Stimulated activated CD8-positive, alpha-beta memory T cell treated with anti-CD3 and anti-CD28 coated beads, Interleukin-12 subunit alpha, Interleukin-12 subunit beta, amount 100 ng/mL, for 24 hours (primary cell): ENCODE measurements around the gene AATK.

Source experiments
- DNase-seq: peaks from one replicate; pipeline ENCODE4 v3.0.0-alpha.2; 2020; ENCODE audit errors: extremely low read depth

AATK gene

GRCh38 chr17:81144423-81144781, 21.6 kb downstream of the AATK start:
- no peak for DNase-seq

GRCh38 chr17:81143717-81144422, 22.2 kb downstream of the AATK start:
- DNase-seq = no peak

DNA sequence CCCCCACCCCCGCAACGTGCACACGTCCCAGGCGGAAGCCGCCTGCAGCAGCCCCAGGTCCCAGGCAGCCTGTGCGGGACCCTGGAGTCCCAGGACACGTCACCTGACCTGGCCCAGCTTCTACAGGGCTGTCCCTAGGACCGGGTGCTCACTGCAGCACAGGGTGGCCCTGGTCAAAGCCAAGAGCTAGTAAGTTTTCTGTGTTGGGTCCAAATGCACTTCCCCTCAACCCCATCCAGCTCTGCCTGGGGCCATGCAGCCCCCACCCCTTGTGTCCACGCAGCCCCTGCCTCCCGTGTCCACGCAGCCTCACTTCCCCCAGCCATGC, 22.9 kb downstream of the AATK start:
- DNase-seq = no peak

- DNase-seq = peak; percentile 17
Observed at GRCh38 chr17:81142301-81143199, 23.5 kb downstream of the AATK start.

GRCh38 chr17:81140695-81141094, 25.3 kb downstream of the AATK start:
- DNase-seq = no peak

DNA sequence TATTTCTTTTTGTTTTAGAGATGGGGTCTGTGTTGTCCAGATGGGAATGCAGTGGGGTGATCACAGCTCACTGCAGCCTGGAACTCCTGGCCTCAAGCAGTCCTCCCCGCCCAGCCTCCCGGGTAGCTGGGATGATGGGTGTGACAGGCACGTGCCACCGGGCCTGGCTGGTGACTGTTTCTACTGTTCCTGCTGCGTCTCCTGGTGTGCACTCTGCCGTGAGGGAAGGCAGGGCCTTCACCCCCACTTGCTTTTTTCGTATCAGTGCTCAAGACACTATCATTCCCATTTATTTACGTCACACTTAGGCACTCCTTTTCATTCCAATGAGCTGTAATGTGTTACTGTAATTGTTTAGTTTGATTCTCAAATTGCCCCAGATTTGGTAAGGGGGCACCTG, 26.0 kb downstream of the AATK start:
- no peak for DNase-seq

- no peak for DNase-seq
Observed at GRCh38 chr17:81139428-81139827, 26.6 kb downstream of the AATK start.

DNA sequence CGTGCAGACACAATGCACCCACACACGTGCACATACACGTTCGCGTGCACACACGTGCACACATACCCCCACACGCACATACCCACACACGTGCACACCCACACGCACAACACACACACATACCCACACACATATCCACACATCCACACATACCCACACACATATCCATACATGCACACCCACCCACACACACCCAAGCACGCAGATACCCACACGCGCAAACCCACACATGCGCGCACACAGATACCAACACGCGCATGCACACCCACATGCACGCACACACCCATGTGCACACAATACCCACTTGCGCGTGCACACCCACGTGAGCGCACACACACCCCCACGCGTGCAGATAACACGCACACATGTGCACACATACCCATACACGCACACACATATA, 27.5 kb downstream of the AATK start:
- DNase-seq = no peak

GRCh38 chr17:81138083-81138482, 27.9 kb downstream of the AATK start:
- no peak for DNase-seq

DNA sequence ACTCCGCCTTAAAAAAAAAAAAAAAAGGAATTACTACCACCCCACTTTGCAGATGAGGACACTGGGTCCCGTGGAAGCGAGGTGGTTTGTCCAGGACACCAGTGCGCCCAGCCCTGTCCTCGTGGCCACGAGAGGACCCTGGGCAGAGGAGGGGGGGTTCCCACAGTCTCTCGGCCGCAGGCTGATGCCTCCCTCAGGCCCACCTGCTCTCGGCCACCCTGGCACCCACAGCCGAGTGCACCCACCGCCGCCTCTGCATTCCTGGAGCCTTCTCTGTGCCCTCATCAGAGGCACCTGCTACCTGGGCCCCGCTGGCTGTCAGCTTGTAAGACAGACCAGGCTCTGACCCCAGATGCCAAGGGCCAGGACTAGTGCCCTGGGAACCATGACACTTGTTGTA, 28.8 kb downstream of the AATK start:
- DNase-seq = no peak

DNA sequence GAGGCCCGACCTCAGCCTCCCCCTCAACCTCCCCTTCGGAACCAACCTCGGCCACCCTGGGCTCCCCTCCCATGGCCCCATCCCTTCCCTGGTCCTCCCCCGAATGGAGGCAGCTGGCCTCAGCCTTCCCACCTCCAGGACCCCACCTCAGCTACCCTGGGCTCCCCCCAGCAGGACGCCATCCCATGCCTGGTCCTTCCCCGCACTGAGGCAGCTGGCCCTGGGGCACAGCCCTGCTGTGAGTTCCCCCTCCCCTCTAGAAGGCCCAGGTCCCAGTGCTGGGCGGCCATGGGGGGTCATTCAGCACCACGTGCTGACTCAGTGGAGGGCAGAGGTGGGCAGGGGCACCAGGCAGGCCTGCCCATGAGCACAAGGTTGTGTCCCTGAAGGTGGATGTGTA, 29.7 kb downstream of the AATK start:
- no peak for DNase-seq

DNA sequence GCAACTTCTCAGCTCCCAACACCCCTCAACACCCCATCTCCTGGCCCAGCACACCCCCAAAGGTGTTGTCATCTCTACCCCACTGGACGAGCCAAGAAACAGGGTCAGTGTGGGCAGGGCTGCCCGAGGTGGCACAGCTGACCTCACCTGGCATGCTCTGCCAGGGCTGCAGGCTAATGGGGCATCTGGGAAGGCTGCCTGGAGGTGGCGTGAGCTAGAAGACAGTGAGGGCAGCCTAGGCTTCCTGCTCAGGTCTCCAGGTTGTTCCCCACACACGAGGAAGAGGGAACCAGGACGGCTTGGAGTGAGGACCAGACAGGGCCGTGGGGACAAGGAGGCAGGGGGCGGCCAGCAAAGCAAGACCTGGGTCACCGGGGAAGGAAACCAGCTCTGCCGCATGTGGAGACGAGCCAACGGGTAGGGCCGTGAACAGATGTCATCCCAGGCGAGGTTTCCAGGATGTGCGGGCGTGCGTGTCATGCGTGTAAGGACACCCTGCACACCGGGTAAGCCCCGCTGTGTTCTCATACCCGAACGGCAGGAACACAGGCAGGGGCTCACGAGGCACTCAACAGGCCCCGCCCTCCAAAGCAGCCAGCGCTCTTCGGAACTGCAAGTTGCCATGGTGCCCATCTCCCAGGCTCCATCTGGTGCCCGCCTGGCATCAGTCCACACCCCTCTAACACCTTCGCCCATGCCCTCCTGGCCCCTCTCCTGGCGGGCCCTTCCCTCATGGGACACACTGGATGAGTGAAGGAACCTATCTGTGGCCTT, 30.3 kb downstream of the AATK start:
- DNase-seq = no peak

- DNase-seq = no peak
Observed at GRCh38 chr17:81134064-81134781, 31.8 kb downstream of the AATK start.

- DNase-seq = no peak
Observed at GRCh38 chr17:81132770-81133723, 33.0 kb downstream of the AATK start.

DNA sequence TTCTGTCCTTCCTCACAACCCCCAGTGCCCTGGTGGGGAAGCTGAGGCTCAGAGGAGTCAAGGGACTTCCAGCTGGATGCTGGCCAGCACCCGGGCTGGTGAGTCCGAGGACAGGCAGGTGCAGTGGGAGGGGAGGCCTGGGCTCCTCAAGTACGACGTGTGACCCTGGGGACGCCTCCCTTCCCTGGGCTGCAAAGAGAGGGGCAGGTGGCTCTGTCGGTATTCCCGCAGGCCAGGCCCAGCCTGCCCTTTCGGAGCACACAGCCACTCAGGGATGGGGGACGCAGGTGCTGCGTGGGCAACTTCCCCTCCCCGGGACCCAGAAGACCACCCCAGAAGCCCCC, 33.9 kb downstream of the AATK start:
- no peak for DNase-seq

- DNase-seq = no peak
Observed at GRCh38 chr17:81131486-81132196, 34.4 kb downstream of the AATK start.

DNA sequence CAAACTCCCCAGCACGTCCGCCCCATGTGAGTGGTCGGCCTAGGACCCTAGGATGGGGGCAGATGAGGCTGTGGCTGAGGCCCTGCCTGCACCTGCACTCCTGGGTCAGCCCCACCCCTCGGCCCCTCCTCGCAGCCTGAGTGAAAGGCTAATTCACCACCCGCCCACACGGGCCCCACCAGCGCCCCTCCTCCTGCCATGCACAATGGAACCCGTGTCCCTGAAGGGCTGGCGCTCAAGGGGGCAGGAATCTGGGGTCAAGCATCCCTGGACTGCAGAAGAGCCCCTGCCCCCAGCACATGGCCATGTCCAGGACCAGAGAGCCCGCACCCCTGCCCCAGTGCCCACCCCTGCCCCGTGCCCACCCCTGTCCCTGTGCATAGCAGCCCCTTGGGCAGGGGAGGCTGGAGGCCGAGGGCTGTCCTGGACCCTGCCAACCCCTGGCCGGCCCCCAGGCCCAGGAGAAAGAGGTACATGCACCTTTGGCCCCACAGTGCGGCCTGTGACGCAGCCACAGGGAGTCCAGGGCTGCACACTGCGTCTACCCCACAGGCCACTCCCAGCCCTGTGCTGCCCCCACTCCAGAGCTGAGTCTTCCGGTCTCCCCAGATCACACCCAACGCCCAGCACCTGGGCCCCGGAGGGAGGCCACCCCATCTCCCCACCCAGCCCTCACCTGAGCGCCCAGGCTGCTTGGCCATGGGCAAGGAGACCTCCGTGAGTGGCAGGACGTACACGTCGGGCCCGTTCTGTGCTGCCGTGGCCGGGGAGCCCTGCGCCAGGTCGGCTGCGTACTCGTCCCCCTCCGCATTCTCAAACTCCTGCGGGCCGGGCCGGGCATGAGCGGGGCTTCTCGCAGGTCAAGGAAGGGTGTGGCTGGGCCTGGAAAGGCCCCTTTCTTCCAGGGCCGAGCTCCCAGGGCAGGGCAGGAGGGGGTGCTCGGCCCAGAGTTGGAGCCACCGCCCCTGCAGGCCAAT, 35.3 kb downstream of the AATK start:
- DNase-seq = no peak

DNA sequence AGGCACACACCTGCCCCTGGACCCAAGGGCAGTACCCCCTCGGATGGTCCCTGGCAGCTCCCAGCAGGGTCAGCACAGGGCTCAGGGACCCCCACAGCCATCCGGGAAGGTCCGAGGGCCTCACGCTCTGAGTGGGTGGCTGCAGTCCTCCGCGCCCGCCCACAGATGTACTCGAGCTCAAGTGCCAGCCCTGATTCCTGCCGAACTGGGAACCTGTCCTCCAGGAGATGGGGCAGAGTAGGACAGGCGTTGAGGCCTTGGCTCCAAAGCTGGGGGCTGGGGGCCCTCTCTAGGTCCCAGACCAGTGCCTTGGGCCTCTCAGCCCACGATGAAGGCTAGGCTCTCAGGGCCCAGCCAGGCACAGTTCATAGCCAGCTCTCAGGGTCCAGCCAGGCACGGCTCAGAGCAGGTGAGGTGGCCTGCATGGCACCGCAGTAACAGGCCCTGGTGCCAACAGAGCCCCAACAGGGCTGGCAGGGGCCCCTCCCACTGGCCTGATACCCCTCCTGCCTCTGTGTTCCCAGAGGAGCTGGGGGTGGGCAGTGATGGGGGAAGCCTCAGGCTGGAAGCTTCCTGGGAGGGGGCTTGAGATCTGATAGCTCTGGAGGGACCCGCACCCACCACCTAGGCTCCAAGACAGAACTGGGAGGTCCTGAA, 36.2 kb downstream of the AATK start:
- no peak for DNase-seq

- DNase-seq = no peak
Observed at GRCh38 chr17:81129289-81129688, 36.7 kb downstream of the AATK start.
